Stimulated activated CD8-positive, alpha-beta memory T cell treated with anti-CD3 and anti-CD28 coated beads, Interleukin-7, amount 100 ng/mL, for 1 hour (primary cell): ENCODE data around the gene TRAK1.

Experiments
- DNase-seq, 2 donors: peaks; one replicate each; pipeline ENCODE4 v3.0.0-alpha.2; 2020; ENCODE audit warnings: low read depth in 2 of 2

The TRAK1 gene

DNA sequence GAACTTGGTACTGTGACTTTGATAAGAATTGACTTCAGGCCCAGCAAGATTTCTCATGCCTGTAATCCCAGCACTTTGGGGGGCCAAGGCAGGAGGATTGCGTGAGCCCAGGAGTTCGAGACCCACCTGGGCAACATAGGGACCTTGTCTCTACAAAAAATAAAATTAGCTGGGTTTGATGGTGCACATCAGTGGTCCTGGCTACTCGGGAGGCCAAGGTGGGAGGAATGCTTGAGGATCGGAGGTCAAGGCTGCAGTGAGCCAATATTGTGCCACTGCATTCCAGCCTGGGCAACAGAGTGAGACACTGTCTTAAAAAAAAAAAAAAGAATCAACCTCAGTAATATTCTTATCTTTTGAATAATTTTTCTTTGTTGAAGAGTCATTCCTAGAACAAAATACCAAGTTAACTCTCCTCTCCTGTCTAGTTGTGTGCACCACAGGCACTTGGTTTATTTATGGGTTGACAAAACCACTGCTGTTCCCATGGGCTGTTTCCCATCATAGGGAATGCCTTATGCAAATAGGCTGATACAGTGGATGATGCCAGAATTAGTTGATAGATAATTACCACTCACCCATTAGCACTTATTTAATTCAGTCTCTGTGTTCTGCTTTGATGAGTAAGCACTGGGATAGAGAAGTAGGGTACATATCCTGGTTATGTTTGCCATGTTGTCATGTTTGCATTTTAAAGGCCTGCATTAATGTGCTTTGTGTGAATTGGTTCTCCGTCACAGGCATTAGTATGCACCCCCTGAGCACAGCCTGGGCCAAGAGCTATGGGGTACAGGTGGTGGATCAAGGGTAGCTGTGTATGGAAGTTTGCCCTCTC, 32.9 kb downstream of the TRAK1 start:
- DNase-seq = no peak

DNA sequence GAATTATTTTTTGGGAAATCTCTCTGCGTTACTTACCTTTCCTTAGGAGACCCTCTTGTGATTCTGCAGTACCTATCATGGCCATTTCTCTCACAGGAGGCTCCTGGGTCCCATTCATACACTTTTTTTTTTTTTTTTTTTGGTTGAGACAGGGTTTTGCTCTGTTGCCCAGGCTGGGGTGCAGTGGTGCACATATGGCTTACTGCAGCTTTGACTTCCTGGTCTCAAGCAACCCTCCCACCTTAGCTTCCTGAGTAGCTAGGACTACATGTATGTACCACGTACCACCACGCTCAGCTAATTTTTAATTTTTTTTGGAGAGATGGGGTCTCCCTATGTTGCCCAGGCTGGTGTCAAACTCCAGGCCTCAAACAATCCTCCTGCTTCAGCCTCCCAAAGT, 36.1 kb downstream of the TRAK1 start:
- no peak for DNase-seq

DNA sequence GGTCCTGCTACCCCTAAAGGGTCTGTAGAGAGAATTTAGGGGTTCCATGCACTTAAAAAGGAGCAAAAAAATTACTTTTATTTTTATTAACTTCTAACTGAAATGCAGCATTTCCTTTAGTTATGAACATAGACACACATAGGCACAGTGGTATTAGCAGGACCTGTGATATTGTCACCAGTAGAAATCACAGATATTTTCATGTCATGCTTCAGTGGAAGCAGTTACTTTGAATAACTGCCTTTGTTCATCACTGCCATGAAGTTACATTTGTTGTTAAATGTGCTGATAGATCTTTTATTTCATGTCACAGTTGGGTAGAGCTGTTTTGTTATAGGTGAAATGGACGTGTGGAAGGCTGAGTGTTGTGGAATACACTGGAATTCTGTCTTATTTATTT, 37.4 kb downstream of the TRAK1 start:
- no peak for DNase-seq

DNA sequence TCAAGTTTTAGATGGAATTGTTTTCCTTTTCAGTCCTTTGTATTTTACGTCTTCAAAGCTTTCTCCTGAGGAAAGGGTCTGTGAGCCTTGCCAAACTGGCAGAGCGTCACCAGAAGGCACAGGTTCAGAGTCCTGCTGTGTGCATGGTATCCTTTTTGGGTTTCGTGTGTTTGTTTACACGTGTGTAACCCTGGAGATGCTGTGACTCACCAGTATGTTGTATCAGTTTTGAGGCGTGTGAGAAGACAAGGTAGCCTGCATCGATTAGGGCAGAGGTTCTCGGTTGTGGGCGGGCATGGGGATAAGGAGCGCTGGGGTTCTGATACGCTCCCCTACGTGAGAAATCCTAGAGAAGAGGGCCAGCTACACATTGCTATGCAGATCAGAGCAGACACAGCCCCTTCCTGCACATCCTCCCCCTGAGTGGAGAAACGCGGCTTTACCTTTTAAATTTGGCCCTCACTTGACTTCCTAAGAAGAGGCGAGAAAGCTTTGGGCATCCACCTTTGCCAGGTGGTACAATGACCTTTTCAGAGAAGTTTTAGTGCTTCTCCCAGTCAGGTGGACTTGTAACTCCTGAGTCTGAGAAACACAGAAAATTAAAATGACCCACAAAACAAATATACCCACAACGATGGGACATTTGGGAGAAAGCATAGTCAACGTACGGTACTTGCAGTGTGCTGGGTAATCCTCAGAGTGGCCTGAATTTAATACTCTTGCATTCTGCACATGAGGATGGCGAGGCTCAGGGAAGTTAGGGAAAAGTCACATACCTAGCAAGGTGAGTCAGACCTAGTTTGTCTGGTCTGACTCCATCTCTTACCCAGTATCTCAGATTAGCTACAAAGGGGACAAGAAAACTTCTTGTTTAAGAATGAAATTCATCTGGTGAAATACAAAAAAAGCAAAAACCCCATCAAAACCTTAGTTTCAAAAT, 38.1 kb downstream of the TRAK1 start:
- no peak for DNase-seq

DNA sequence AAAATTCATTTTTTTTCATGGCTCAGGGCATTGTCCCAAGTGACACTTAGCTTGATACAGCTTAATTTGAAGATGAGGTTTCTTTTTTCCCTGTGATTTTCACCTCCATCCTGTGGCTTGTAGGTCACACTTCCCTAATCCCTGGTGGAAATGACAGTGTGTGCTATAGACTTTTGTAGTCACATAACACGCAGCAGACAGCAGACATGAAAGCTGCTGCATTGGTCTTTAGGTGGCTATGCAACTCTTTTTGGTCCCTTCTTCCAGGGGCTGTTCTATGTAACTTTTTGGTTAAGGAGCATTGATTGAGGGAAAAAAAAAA, 38.8 kb downstream of the TRAK1 start:
- no peak for DNase-seq

DNA sequence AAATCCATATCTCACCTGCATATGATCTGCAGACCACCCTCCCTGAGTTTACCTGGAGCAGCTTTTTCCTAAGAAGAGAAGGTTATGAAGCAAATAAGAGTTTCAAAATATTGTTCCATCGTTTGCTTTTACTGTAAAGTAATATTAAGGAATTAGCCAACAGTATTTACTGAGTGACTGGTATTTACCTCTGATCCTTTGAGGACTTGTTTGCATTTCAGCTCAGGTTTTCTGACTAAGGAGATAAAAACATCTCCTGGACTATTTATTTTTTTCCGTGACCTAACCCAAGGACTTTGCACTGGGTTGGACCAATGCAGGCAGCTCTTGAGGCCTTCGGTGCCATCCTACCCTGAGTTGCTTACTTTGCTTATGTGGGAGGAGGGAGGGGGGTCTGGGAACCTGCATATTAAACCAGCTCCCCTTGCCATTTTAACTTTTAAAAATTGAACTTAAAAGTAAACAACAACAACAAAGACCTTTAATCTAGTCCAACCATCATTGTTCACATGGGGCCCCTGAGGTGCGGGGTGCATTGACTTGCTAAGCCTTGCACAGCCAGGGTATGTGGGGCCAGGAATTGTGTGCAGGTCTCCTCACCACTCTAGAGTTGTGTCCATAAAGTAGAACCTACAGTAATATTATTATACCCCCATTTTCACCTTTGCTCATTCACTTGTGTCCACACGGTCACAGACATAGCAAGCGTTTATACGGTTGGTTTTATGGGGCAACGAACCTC, 39.3 kb downstream of the TRAK1 start:
- DNase-seq = no peak

DNA sequence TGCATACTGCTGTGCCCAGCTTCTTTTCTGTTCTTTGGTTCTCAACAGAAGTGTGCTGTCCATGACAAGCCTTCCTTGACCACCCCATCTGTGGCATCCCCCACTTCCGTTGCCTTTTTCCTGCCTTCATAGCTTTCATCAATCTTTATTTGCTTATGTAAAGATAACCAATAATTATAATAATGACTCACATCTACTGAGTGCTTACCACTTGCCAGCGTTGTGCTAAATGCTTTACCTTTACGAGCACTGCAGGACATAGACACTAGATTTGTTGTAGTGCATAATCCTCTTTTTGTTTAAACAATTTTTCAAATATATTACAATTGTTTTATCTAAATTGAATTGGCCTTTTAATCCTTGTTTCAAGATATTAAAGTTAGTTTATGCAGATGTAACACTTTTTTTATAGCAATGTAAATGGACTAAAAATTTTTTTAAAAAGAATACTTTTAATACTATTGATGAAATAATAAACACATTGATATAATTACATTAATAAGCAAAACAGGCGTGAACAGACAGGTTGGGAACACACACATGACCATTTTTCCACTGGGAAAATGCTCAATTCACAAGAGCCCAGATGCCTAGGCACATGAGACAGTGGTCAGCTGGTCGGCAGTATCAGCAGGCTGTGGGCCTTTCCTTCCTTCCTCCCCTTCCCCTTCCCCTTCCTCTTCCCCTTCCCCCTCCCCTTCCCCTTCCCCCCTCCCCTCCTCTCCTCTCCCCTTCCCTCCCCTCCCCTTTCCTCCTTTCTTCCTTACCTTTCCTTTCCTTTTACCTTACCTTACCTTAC, 42.5 kb downstream of the TRAK1 start:
- no peak for DNase-seq

DNA sequence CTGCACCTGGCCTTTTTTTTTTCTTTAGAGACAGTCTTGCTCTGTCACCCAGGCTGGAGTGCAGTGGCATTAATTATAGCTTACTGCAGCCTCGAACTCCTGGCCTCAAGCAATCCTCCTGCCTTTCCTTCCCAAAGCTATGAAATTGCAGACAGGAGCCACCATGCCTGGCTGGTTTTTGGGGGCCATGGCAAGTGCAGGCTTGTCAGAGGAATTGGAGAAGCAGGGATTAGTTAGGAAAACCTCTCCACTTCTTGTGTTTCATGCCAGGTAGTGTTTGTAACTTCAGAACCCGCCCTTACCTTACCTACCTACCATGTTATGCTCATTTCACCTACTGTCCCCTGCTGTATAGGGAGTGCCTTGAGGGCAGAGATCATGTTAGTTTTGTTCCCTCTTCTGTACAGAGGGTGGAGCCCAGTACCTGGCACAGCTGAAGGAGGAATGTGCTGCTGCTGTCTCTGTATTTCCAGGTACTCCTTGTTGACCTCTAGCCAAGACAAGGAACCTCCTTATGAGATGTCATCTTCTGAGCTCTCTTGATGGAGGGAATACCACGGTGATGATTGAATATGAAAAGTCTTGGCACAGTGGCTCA, 43.8 kb downstream of the TRAK1 start:
- DNase-seq = no peak

DNA sequence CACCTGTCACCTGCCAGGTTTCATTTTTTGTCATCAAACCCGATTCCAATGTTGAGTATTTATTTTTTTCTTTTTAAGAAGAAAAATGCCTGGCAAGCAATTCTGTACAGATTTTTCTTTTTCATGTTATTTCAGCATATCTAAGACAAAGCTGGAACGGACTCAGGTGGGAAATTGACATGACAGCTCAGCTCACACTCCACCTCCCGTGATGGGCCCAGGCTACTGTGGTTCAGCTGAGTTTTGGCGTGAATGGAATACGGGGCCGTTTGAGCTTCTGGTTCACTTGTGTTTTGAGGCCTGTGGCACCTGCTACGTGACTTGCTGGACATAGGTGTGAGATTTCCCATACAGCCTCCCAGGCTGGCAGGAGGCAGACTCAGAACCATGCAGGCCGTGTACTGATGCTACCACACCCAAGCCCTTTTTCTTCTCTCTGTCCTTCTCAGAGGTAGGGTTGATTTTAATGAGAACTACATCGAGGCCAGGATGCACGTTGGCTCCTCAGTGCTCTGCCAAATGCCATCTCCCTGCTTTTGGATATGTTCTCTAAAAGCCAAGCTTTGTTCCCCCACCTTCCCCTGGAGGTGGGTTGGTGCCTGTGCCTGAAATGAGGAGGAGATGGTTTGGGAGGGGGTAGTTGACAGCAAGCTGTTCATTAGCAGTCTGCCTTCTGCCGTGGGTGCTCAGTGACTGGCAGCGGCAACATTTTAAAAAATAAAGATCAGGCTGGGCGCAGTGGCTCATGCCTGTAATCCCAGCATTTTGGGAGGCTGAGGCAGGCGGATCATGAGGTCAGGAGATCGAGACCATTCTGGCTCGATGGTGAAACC, 48.7 kb downstream of the TRAK1 start:
- DNase-seq = no peak

DNA sequence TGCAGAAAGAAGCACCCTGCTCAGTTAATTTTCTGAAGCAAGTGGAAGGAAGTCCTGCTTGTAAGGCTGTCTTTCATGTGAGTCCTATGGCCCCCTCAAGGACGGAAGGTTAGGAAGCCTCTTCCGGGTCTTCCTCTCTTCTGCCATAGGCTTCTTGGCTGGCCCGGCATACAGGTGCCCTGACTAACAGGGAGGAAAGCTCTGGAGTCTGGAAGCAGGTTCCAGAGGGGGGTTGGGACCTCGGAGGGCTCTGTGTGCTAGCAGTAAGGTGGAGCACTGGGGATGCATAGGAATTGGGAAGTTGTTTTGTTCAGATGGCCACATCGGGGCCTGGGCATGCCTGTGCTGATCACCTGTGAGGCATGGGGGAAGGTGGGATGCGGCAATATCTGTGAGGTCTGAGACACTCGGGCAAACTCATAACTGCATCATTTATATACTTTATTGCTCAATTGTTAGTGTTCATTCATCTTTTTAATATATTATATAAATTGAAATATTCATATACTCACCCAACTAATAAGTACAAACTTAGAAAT, 49.6 kb downstream of the TRAK1 start:
- DNase-seq = no peak

DNA sequence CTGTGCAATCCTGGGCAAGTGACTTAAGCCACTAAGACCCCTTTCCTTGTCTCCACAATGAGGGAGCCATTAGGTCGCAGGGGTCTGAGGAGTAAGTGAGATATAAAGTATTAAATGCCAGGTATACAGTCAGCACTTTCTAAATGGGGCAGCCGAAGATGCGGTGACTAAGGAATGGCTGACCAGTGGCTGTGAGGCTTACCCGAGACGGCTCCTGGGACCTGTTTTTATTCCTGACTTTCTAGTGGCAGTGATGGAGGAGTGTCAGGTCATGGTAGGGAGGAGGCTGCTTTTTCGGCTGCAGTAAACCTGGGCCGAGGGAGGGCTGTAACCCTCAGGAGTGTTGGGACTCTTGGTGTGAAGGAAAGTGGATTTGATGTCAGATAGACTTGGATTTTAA, 52.3 kb downstream of the TRAK1 start:
- DNase-seq = no peak

DNA sequence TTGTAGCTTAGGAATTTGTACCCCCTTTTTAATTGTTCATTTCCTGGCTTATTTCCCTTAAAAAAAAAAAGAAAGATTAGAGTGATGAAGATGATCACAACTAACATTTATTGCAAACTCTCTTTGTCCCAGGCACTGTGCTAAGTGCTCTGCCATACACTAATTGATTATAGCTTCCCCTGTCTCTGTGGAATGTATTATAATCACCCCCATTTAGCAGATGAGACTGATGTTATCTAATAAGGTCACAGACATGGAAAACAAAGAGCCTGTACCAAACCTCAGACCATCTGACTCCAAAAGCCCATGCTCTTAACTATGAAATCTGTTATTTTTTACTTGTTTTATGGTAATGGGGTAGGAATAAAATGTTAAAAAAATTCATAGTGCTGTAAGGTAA, 53.1 kb downstream of the TRAK1 start:
- DNase-seq = no peak

DNA sequence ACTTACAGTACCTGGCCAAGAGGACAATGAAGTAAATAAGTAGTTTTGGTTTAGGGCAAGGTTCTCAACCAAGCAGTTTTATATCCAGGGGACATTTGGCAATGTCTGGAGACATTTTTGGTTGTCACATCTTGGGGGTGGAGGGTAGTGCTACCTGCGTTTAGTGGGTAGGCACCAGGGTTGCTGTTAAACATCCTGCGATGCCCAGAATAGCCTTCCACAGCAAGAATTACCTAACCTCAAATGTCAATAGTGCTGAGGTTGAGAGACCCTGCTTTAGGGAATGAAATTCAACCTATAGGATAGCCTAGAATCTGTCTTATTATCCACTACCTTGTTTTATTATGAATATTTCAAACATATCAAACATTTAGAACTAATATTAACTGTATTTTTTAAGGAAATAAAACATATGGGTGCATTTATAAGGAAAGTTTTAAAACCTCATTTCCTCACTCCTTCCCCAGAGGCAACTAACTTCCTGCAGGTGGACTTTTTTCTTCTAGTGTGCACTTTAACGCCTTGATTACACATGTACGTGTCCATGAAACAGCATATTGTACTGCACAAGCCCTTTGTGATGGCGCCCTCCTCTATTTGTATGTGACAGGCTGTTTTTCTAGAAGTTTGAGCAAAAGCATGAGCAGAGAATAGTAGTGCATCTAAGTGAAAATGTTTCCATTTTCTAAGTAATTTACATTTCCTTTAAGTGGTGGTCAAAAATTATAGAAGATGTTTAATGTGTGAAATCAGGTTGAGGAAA, 57.1 kb downstream of the TRAK1 start:
- DNase-seq = no peak

DNA sequence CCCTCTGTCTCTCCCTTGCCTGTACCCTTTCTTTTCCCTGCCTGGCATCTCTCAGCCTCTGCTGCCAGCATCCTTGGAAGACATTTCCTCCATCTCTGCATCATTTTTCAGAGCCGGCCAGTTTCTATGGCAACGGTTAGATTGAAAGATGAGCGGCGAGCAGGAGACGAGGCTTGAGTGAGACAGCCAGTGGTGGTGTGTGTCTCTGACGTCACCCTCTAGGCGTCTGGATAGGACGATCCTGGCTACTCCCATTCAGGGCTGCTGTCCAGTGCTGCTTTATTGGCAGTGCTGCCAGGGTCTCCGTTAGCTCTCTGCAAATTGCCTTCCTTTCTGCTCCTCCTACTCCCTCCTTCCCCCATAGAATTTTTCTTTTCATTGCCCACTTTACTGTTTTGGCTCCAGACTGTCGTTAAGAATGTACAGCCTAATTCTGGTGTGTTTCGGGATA, 57.9 kb downstream of the TRAK1 start:
- DNase-seq = no peak

DNA sequence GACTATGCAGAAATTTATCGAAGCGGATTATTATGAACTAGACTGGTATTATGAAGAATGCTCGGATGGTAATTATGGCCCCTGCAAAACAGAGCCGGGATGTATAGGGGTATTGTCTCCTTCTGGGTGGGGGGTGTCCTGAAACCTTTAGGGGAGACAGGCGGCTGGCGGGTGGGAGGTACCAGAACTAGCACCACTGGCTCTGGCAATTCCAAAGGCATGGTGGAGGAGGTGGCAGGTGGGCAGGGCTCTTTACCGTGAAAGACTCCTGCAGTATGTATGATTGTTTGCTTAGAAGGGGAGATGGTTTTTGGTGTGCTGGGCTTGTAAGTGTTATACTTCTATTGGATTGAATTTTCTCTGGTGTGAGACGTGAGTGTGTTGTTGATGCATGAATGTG, 58.4 kb downstream of the TRAK1 start:
- DNase-seq = no peak

DNA sequence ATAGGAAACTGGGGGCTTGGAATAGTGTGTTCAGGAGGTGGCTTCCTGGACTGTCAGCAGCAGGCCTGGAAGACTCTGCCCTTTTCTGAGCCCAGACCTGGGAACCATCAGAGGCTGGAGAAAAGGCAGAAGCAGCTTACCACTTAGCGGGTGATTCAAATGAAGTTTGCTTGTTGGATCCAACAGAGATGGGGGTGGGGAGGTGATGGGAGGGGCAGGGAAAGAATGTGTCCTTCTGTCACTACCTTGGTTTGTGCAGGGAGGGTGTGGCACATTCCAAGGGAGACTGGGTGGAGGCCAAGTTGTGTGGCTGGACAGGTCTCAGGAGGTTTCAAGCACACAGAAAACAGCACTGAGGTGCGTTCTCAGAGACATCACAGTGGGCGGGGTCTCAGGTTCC, 58.8 kb downstream of the TRAK1 start:
- no peak for DNase-seq

DNA sequence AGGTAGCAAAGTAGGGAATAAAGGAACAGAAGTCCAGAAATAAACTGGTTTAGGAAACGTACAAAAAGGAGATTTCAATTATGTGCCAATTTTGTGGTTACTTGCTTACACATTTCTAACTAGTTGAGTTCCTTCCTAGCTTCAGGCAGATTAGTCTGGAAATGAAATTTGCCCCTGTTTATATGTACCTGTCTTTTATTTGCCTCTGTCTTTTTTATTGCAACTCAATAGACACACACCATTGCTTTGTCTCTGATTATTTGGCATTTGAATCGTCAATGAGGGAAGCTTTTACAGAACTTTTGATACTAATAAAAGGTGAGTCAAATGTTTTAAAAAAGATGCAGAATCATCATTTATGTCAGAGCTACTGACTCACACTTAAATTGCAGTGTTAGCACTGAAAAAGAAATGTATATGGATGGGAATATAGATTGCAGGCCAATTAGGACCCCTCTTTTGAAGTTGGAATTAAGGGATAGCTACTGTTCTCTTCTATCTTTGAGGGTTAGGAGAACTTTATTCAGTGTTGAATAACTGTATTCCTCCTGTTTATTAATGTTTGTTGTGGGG, 60.5 kb downstream of the TRAK1 start:
- no peak for DNase-seq

DNA sequence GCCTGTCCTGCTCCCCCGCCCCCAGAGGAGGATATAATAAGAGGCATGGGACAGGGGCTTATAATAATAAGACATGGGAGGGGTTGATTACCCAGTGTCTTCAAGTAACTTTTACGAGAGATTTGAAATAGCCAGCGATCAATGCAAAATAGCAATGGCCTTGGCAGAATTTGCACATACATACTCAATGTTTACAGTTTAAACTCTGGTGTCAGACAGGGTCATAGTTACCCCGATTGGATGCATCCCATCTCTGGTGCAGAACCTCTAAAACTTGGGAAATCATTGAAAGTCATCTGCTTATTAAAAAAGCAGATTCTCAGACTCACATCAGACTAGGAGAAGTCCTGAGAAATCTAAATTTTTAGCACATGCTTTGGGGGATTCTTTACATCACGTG, 61.0 kb downstream of the TRAK1 start:
- DNase-seq = no peak

DNA sequence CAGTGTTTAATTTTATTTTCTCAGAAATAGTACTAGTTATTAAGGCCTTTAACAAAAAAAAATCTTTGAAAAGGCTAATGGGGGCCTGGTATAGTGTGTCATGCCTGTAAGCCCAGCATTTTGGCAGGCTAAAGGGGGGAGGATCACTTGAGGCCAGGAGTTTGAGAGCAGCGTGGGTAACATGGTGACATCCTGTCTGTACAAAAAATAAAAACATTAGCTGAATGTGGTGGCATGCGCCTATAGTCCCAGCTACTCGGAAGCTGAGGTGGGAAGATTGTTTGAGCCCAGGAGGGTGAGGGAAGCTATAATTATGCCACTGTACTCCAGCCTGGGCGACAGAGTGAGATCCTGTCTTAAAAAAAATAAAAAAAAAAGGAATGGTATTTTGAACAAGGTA, 61.9 kb downstream of the TRAK1 start:
- no peak for DNase-seq
